SHP77 treated with DMSO at 0.1 percent for 48 hours (cell line): Measurements from ENCODE around the gene IRX5.

ENCODE experiments used
- DNase-seq: peaks from one replicate; lab custom pipeline; 2025; lab: John Stamatoyannopoulos, UW

The IRX5 gene

DNA sequence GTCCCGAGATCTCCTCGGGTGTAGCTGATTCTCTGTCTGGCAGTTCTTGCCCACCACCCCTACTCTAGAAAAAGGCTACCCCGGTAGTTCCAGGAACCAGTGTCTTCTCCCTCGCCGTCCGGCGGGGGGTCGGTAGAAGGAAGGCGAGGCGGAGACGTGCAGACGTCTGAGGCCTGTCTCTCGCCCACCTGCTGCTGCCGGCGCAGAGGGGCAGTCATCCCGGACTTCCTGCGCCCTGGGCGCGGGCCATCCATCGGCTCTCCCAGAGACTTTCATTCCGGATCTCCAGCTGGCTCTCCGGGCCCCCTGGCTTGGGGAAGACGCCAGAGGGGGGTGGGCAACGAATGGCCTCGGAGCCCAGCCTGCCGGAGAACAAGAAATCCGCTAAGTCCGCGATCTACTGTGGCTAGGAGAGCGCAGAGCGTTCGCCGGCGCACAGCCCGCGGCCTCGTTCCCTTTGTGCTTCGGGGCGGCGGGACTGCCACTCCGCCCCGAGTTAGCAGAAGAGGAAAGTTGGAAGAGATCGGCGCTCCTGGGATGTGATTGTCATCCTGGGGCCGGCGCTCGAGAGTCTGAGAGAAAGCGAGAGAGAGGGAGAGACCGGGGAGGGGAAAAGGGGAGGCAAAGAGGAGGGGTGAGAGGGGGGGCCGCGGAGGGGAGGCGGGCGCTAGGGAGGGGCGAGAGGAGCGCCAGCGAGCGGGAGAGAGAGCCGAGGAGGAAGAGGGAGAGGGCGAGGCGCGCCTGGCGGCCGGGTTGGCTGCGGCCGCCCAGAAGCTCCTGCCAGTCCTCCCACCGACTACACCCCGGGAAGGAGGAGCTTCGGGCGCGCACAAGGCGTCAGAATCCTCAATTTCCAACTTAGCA, at the start of gene IRX5:
Gene IRX5 (plus strand): TSS at position 861 of the 864 bp plus-strand sequence. CDS start 334 bp downstream, outside the sequence.
- DNase-seq = peak; percentile 68

GRCh38 chr16:54882556-54882955, 48.1 kb upstream of the IRX5 start:
- no peak for DNase-seq

DNA sequence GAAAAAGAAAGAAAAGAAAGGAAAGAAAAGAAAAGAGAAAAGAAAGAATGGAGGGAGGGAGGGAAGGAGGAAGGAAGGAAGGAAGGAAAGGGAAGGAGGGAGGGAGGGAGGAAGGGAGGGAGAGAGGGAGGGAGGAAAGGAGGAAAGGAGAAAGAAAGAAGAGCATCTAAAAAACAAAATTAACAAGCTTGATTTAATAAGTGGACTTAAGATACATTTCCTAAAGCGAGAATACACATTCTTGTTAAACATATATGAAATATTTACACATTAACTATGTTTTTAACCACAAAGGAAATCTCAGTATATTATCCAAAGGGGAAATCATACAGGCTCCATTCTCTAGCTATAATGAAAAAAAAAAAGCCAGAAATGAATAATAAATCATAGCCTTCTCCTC, 47.3 kb upstream of the IRX5 start:
- no peak for DNase-seq

- no peak for DNase-seq
These were observed 44.6 kb upstream of the IRX5 start for GRCh38 chr16:54886078-54886477.

- DNase-seq = no peak
These were observed 40.3 kb upstream of the IRX5 start for GRCh38 chr16:54890381-54890780.

- no peak for DNase-seq
These were observed 39.3 kb upstream of the IRX5 start for GRCh38 chr16:54891346-54891745.

- no peak for DNase-seq
These were observed 37.7 kb upstream of the IRX5 start for GRCh38 chr16:54892981-54893380.

DNA sequence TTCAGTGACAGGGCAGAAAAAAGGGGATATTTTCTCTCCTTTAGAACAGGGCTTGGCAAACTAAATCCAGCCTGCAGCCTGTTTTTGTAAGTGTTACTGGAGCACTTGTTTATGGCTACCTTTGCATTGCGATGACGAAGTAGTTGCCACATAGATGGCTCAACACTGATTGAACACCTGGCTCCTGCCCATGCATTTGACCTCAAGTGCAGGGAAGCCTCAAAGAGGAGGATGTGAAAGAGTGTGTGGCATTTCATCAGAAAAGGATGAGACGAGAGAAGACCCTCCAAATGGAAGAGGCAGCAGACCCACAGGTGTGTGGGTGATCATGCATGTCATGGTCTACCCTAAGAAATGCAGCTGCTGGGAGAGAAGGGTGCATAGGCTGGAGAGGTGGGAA, 32.7 kb upstream of the IRX5 start:
- no peak for DNase-seq

GRCh38 chr16:54901606-54902005, 29.1 kb upstream of the IRX5 start:
- no peak for DNase-seq

DNA sequence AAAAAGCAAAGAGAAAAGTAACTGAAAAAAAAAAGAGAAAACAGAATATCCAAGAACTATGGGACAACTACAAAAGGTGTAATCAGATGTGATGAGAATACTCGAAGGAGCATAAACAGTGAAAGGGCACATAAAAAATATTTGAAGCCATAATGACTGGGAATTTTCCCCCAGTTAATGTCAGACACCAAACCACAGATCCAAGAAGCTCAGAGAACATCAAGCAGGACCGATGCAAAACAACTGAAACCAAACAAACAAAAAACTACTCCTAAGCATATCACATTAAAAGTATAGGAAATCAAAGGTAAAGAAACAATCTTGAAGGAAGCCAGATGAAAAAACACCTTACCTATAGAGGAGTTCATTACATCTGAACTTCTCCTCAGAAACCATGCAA, 27.6 kb upstream of the IRX5 start:
- no peak for DNase-seq

DNA sequence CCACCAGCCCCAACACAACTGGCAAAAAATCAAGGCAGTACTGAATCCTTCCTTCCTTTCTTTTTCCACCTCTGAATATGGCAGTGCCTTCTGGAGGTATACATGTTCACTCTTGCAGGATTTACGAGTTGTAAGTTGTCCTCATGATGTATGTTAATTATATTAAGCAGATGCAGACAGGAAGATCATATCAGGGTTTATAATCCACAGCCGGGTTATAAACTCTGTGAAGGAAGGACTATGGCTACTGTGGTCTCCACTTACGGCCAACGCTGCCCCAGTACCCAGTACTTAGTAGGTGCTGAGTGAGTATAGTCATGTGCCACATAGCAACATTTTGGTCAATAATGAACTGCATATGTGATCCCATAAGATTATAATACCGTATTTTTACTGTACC, 19.6 kb upstream of the IRX5 start:
- DNase-seq = no peak

DNA sequence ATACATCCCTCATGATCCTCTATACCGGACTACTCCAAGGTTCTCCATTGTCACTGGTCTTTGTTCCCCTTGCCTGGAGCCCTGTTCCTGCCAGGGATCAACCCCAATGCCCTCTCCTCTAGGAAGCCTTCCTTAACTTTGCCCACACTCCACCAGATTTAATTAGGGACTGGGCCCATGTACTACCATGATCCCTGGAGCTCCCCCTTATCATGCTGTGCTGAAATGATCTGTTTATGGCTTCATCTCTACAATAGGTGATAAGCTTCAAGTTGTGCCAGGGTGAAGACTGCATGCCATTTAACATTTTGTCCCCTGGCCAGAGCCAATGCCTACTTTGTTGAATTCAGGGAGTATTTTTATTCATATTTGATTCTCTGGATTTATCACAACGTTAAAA, 17.9 kb upstream of the IRX5 start:
- no peak for DNase-seq

DNA sequence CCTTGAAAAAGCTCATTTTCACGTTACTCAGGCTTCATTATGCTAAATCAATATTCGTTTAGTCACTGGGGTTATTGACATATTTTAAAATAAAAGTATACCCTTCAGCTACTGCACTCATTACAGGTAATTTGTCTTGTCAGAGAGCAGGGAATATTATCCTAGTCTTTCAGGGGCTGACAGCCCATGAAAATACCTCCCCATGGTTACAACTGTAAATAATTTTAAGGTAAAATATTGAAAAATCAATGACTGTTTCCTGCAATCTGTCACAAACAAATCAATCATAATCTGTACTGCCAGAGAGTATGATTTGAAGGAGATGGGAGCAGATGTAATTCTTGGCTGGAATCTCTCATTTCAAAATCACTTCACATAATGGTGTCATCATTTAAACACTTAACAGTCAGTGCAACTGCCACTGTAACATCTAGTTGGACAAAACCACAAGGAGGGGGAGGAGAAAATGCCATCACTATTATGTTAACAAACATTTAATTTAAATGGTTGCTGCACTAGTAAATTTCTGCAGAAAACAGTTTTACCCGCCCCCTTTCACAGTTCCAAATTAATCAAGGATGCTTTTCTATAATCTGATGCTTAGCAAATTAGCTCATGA, 9.3 kb upstream of the IRX5 start:
- peak; percentile 96 for DNase-seq

DNA sequence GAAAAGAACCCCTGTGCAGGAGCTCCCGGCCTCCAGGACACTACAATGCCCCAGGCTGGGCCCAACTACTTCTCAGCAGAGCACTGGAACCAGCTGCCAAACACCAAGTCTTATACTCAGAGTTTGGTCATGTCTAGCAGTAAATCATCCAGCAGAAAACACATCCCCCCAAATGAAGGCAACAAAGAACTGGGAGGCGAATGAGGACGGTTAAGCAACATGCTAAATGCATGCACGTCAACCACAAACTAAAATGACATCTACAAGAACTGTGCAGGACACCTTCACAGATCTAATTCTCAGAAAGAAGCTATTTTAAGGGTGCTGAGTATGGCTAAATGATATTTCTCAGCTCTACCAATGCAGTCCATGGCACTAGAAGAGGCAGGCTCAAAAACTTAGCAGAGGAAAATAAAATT, 7.6 kb upstream of the IRX5 start:
- DNase-seq = no peak

DNA sequence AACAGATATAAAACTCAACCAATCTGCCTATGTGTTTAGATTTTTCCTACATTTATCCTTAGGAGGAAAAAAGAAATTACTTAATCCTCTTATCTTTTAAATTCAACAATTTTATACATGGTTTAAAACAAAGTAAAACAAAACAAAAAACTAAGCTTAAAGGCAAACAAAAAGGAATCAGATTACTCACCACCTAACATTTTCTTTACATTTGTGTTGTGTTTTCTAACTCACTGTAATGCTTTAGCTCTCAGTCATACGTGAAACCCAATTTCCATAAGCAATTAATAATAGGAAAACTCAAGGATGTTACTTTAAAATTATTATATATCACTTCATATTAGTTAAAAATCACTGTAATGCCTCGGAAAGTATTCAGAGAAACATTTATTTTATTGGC, 6.7 kb upstream of the IRX5 start:
- DNase-seq = no peak

DNA sequence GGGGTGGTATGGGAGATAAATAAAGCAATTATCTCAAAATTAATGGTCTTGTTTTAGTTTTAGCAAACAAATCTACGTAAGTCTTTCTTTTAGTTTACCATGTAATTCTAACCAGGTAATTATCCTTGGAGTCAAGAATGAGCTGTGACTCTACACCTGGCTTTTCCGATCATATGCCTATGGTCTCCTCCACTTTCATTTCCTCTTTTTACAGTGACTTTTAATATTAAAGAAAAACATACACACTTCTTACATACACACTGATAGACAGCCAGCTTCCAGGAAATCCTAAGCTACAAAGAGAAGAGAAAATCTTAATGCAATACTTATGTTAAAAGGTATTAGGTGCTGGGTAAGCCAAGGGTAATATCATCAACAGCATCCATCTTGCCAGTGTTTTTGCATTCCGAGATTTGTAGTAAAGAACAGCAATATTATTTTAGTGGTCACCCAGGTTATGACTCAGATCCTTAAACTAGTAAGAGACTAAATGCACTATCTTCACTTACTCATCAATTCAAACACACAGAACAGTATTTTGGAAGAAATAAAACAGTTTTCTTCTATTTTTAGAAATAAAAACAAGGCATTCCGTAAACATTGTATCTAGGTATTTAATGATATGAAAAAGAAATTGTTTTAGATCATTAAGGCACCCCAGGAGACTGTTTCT, 4.4 kb upstream of the IRX5 start:
- peak; percentile 47 for DNase-seq

DNA sequence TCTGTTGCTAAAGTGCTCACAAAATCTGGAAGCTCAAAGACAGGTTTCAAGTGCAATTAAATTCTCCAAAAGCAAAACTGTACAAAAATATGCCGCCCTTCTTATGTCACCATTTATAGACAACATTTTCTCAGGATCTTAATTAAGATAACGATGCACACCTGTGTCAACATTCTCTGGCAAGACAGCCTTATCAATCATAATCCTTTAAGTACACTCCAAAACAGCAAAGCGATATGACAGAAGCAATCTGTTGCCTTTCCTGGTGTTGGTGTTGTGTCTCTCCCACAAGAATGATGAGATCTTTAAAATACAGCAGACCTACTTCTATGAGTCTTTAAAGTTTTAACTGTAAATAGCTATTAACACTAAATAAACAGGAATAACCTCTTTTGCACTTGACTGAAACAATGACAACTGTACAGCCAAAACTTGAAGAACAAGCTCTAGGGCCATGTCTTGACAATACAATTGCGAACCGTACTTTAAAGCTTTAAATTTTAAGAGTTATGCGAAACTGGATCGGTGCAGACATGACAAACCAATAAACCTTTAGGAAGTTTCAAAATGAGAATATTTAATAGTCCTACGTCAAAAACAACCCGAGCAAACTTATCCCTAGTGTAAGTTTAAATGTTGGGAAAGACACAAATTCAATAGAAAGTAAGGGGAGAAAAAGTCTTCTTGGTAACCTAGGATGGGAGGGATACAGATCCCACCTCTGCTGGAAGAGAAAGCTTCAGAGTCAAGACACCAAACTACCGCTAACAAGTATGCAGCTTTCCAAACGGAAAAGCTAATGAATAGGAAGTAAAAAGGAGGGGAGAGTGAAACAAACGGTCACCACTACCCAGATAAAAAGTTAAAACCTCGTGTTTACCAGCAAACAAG, 3.3 kb upstream of the IRX5 start:
- peak; percentile 47 for DNase-seq

GRCh38 chr16:54928016-54928356, 2.7 kb upstream of the IRX5 start:
- DNase-seq = no peak

GRCh38 chr16:54928411-54929089, 2.1 kb upstream of the IRX5 start:
- DNase-seq = no peak

GRCh38 chr16:54929090-54930004, 1.3 kb upstream of the IRX5 start:
- DNase-seq = peak; percentile 94

DNA sequence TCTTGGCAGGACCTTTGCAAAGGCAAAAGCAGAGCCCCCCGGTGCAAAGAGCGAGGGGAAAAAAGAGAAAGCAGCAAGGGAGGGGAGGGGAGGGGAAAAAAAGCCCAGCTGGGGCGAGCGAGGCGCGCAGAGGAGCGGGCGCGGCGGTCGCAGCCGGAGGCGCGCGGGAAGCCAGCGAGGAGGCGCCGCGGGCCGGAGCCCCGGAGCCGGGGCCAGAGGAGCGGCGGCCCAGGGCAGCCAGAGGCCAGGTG, 129 bp downstream of the IRX5 start:
- DNase-seq = no peak
